HG03159 (cell line): ENCODE measurements around the gene AP1G2.
"Not testable (repeated sequence)": the region's sequence is repeated elsewhere in the genome, so short reads cannot be mapped to it uniquely, and the experiment has no call there.

Source experiments
- ATAC-seq: cut with Tn5 transposase; IDR thresholded peaks from one replicate; pipeline ENCODE4 v1.9.1; 2021; ENCODE audit warnings: mild to moderate bottlenecking, moderate library complexity; ENCODE audit not compliant: unreplicated experiment

The AP1G2 gene

GRCh38 chr14:23542261-23542660 is 25.3 kb downstream of the AP1G2 start:
- no peak for ATAC-seq

GRCh38 chr14:23540141-23540469 is 27.5 kb downstream of the AP1G2 start:
- ATAC-seq: no peak

GRCh38 chr14:23539248-23540140 is 28.1 kb downstream of the AP1G2 start:
- ATAC-seq: no peak

- ATAC-seq: no peak
These were observed 28.8 kb downstream of the AP1G2 start for GRCh38 chr14:23538785-23539184.

- no peak for ATAC-seq
These were observed 29.4 kb downstream of the AP1G2 start for GRCh38 chr14:23538050-23538718.

- no peak for ATAC-seq
These were observed 30.1 kb downstream of the AP1G2 start for GRCh38 chr14:23537351-23538049.

- ATAC-seq: not testable (repeated sequence)
These were observed 30.7 kb downstream of the AP1G2 start for GRCh38 chr14:23536906-23537305.

- no peak for ATAC-seq
These were observed 31.1 kb downstream of the AP1G2 start for GRCh38 chr14:23536494-23536893.

- no peak for ATAC-seq
These were observed 31.6 kb downstream of the AP1G2 start for GRCh38 chr14:23535943-23536342.

GRCh38 chr14:23533652-23534435 is 33.7 kb downstream of the AP1G2 start:
- ATAC-seq: no peak

GRCh38 chr14:23532658-23533057 is 34.9 kb downstream of the AP1G2 start:
- ATAC-seq: no peak

GRCh38 chr14:23531391-23531790 is 36.2 kb downstream of the AP1G2 start:
- no peak for ATAC-seq

GRCh38 chr14:23530375-23531055 is 37.1 kb downstream of the AP1G2 start:
- no peak for ATAC-seq

- ATAC-seq: no peak
These were observed 38.6 kb downstream of the AP1G2 start for GRCh38 chr14:23529016-23529415.

- ATAC-seq: no peak
These were observed 39.0 kb downstream of the AP1G2 start for GRCh38 chr14:23528555-23528954.

- ATAC-seq: no peak
These were observed 42.0 kb downstream of the AP1G2 start for GRCh38 chr14:23525611-23526010.

- ATAC-seq: no peak
These were observed 42.6 kb downstream of the AP1G2 start for GRCh38 chr14:23524954-23525353.

GRCh38 chr14:23523229-23524016 is 44.2 kb downstream of the AP1G2 start:
- no peak for ATAC-seq

GRCh38 chr14:23522643-23523198 is 44.9 kb downstream of the AP1G2 start:
- no peak for ATAC-seq
